Measurements from ENCODE around the gene RAD9A. TPM values are rescaled to one million over a fixed set of nuclear protein-coding genes. Genes with fewer than 3 reads are reported as not detected.

Gene RAD9A
- total and polyA plus RNA-seq, 11 donors, result 3.5 to 9.1 (median 6.1) TPM

- 82 to 85% (median 82%) methylated on average over 13 of the region's 13 CpGs for WGBS, 4 donors
- intact Hi-C loops (cut with DNase I), result loop anchor here in 7 of 10 donors (1.0 to 5.0 kb wide), 5 partner anchors 24 to 299 kb away; partner anchors contain the start of gene GRK2 (in 1 of the 7)
- peaks cover 0 to 20% (median 5%) of the 10 kb centered on the region in 12 donors for H3K4me1 ChIP-seq
- no peak for TF ChIP-seq CTCF (IDR thresholded peaks at IDR 0.05)
- TF ChIP-seq POLR2A (IDR thresholded peaks at IDR 0.05), result no peak
- no peak for ATAC-seq
- no peak overlapping the region for H3K4me3 ChIP-seq
- DNase-seq, result no peak
- no peaks in the 10 kb centered on the region for H3K9me3 ChIP-seq
- H3K27me3 ChIP-seq, result no peaks in the 10 kb centered on the region
- H3K27ac ChIP-seq, result peak overlapping the region in 1 of 12 donors; percentile 69
- H3K36me3 ChIP-seq, result no peaks in the 10 kb centered on the region
Measured at GRCh38 chr11:67381244-67381972, 10.4 kb upstream of the RAD9A start.

DNA sequence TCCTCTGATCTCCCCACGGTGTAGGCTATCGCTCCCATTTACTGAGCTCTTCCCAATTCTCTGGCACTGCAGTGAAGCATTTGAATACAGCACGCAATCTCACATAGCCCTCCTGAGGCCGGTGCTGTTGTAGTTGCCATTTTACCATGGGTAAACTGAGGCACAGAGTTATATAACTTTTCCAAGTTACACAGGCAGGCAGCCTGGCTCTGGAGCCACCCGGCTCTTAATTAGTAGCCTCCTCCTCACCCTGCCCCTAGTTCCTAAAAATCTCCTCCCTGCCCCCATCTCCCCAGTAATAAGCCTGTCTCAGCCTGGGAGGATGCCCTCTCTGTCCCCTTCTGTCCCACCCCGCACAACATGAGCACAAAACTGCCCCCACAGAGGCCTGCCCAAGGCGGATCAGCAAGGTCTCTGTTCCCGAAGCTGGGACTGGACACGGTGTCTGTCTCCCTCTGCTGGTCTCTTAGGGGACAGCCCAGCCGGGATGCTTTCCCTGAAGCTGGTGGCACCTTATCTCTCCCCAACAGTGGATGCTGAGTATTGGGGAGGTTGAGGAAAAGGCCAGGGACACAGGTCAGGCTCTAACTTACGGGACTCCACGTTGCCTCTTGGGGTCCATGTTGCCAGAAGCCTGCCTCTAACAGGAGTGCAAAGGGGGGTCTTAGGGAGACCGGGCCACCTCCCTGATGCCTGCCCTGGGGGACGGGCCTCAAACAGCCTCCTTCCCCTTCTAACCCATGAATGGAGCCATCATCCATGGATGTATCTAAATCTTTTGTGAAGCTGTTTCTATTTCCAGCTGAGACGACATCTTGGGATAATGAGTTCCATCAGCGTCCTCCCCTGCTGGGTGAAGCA is 9.3 kb upstream of the RAD9A start:
- no peaks in the 10 kb centered on the region for H3K27me3 ChIP-seq
- no peaks in the 10 kb centered on the region for H3K9me3 ChIP-seq
- intact Hi-C loops (cut with DNase I), result loop anchor here (1.0 to 5.0 kb wide), 8 partner anchors 25 to 302 kb away; partner anchors contain the start of gene GRK2 (in 1 of the 10)
- H3K4me1 ChIP-seq, result peaks cover 0 to 27% (median 5%) of the 10 kb centered on the region in 12 donors
- DNase-seq (peak; percentile 76 to 87 (median 80)), ATAC-seq (peak; percentile 72 to 88 (median 88))
- 40 to 44% (median 42%) methylated on average over 14 to 16 of the region's 16 CpGs for WGBS, 4 donors
- H3K27ac ChIP-seq, result no peak overlapping the region
- no peak overlapping the region for H3K4me3 ChIP-seq
- no peaks in the 10 kb centered on the region for H3K36me3 ChIP-seq
- no peak for TF ChIP-seq POLR2A (IDR thresholded peaks at IDR 0.05)
- TF ChIP-seq CTCF (IDR thresholded peaks at IDR 0.05), result peak; percentile 92 to 99 (median 96)

DNA sequence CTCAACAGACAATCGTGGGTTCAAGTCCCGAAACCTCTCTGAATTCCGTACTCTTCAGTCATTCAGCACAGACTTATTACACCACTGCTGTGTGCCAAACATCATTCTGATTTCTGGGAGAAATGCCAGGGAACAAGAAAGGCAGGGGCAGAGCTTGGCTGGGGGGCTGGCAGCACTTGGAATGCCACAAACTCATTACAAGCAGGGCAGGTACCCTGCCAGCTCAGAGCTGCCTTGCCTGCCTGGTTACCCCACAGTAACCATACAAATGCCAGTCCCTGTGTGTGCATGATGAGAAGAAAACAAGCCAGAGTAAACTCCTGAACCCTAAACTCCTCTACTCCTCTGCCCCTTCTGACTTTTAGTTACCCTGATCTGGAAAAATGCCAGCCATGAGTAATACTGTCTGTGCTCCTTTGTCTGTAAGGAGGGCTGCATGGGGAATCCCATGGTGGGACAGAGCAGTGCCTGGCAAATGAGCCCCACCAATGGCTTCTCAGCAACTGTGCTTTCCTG is 6.9 kb upstream of the RAD9A start:
- Histone ChIP-seq H3K4me1 (peaks cover 0 to 28% (median 5%) of the 10 kb centered on the region in 12 donors), H3K4me3 (no peak overlapping the region), H3K27me3 (no peaks in the 10 kb centered on the region), H3K27ac (no peak overlapping the region), H3K9me3 (no peaks in the 10 kb centered on the region), H3K36me3 (no peaks in the 10 kb centered on the region)
- WGBS, 4 donors, result 29 to 58% (median 36%) methylated on average over 3 of the region's 3 CpGs
- intact Hi-C loops (cut with DNase I), result loop anchor here in 7 of 10 donors (5.0 kb wide), 5 partner anchors 38 to 303 kb away; partner anchors contain the start of genes GRK2 (in 2 of the 7), CDK2AP2 (in 1 of the 7) and PITPNM1 (in 1 of the 7)
- TF ChIP-seq POLR2A (IDR thresholded peaks at IDR 0.05), result no peak
- TF ChIP-seq CTCF (IDR thresholded peaks at IDR 0.05), result no peak
- peak in 1 of 4 donors; percentile 4 for ATAC-seq
- DNase-seq, result peak in 1 of 5 donors; percentile 28

All from heart left ventricle (tissue), 16 donors.